Measurements from ENCODE around the gene SPAG4.

Gene SPAG4

GRCh38 chr20:35621560-35621946 lies 5.9 kb downstream of the SPAG4 start:
- DNase-seq (ENCODE audit: low read depth) = no peak

GRCh38 chr20:35625584-35626385 lies 10.2 kb downstream of the SPAG4 start:
- DNase-seq (ENCODE audit: low read depth) = no peak

GRCh38 chr20:35626386-35627001 lies 10.9 kb downstream of the SPAG4 start:
- no peak for DNase-seq (ENCODE audit: low read depth)

GRCh38 chr20:35627121-35627520 lies 11.5 kb downstream of the SPAG4 start:
- no peak for DNase-seq (ENCODE audit: low read depth)

- no peak for DNase-seq (ENCODE audit: low read depth)
These were observed 14.0 kb downstream of the SPAG4 start for GRCh38 chr20:35629427-35630145.

- DNase-seq (ENCODE audit: low read depth) = no peak
These were observed 15.0 kb downstream of the SPAG4 start for GRCh38 chr20:35630636-35631035.

- no peak for DNase-seq (ENCODE audit: low read depth)
These were observed 17.0 kb downstream of the SPAG4 start for GRCh38 chr20:35632539-35633115.

- DNase-seq (ENCODE audit: low read depth) = no peak
These were observed 20.0 kb downstream of the SPAG4 start for GRCh38 chr20:35635652-35636051.

- DNase-seq (ENCODE audit: low read depth) = no peak
These were observed 20.5 kb downstream of the SPAG4 start for GRCh38 chr20:35636095-35636494.

- DNase-seq (ENCODE audit: low read depth) = no peak
These were observed 21.6 kb downstream of the SPAG4 start for GRCh38 chr20:35637276-35637675.

GRCh38 chr20:35638751-35639150 lies 23.1 kb downstream of the SPAG4 start:
- no peak for DNase-seq (ENCODE audit: low read depth)

- DNase-seq (ENCODE audit: low read depth) = no peak
These were observed 25.1 kb downstream of the SPAG4 start for GRCh38 chr20:35640724-35641123.

GRCh38 chr20:35641743-35642142 lies 26.1 kb downstream of the SPAG4 start:
- no peak for DNase-seq (ENCODE audit: low read depth)

GRCh38 chr20:35643045-35643444 lies 27.4 kb downstream of the SPAG4 start:
- DNase-seq (ENCODE audit: low read depth) = no peak

GRCh38 chr20:35644806-35645205 lies 29.2 kb downstream of the SPAG4 start:
- DNase-seq (ENCODE audit: low read depth) = no peak

- no peak for DNase-seq (ENCODE audit: low read depth)
These were observed 33.2 kb downstream of the SPAG4 start for GRCh38 chr20:35648836-35649235.

- DNase-seq (ENCODE audit: low read depth) = no peak
These were observed 35.0 kb downstream of the SPAG4 start for GRCh38 chr20:35650632-35651031.

GRCh38 chr20:35651958-35652357 lies 36.3 kb downstream of the SPAG4 start:
- DNase-seq (ENCODE audit: low read depth) = no peak

GRCh38 chr20:35652641-35653429 lies 37.2 kb downstream of the SPAG4 start:
- no peak for DNase-seq (ENCODE audit: low read depth)

GRCh38 chr20:35653430-35653734 lies 37.8 kb downstream of the SPAG4 start:
- no peak for DNase-seq (ENCODE audit: low read depth)

GRCh38 chr20:35653893-35654292 lies 38.3 kb downstream of the SPAG4 start:
- DNase-seq (ENCODE audit: low read depth) = no peak

GRCh38 chr20:35654415-35654814 lies 38.8 kb downstream of the SPAG4 start:
- DNase-seq (ENCODE audit: low read depth) = no peak
